Measurements from ENCODE around the gene EIF1AX.
A peak's percentile ranks its signal among the peaks of the same experiment; 100 is the strongest.

EIF1AX gene

GRCh38 chrX:20141281-20142220, at the start of gene EIF1AX:
Gene EIF1AX, minus strand, starts transcription at chrX:20141838. Its CDS starts 198 bp downstream, at chrX:20141640.
- Histone ChIP-seq H3K27ac (peak within 1 kb of the TSS; percentile 97), H3K9me3 (ENCODE audit: severe bottlenecking) (peaks cover 4% of the 10 kb centered on the region), H3K36me3 (peaks cover 41% of the 10 kb centered on the region), H3K27me3 (ENCODE audit: insufficient read depth, low read depth, severe bottlenecking) (no peaks in the 10 kb centered on the region), H3K4me3 (ENCODE audit: low read depth, low read length) (peak within 1 kb of the TSS; percentile 99)
- no peak for TF ChIP-seq CTCF (IDR thresholded peaks at IDR 0.05; ENCODE audit: low read depth, low read length)
- DNase-seq: peak; percentile 99

- H3K27ac ChIP-seq: no peak overlapping the region
- H3K27me3 ChIP-seq (ENCODE audit: insufficient read depth, low read depth, severe bottlenecking): peaks cover 16% of the 10 kb centered on the region
- no peak overlapping the region for H3K4me3 ChIP-seq (ENCODE audit: low read depth, low read length)
- DNase-seq: no peak
- no peaks in the 10 kb centered on the region for H3K9me3 ChIP-seq (ENCODE audit: severe bottlenecking)
- H3K36me3 ChIP-seq: no peaks in the 10 kb centered on the region
- no peak for TF ChIP-seq CTCF (IDR thresholded peaks at IDR 0.05; ENCODE audit: low read depth, low read length)
Measured at GRCh38 chrX:20189171-20189570, 47.5 kb upstream of the EIF1AX start.

- Histone ChIP-seq H3K36me3 (no peaks in the 10 kb centered on the region), H3K4me3 (ENCODE audit: low read depth, low read length) (no peak overlapping the region), H3K27ac (no peak overlapping the region), H3K9me3 (ENCODE audit: severe bottlenecking) (no peaks in the 10 kb centered on the region), H3K27me3 (ENCODE audit: insufficient read depth, low read depth, severe bottlenecking) (peaks cover 3% of the 10 kb centered on the region)
- no peak for DNase-seq
- no peak for TF ChIP-seq CTCF (IDR thresholded peaks at IDR 0.05; ENCODE audit: low read depth, low read length)
Measured at GRCh38 chrX:20181598-20182329, 40.1 kb upstream of the EIF1AX start.

GRCh38 chrX:20177093-20177492, 35.5 kb upstream of the EIF1AX start:
- no peak overlapping the region for H3K27ac ChIP-seq
- no peak for TF ChIP-seq CTCF (IDR thresholded peaks at IDR 0.05; ENCODE audit: low read depth, low read length)
- no peaks in the 10 kb centered on the region for H3K9me3 ChIP-seq (ENCODE audit: severe bottlenecking)
- no peak overlapping the region for H3K4me3 ChIP-seq (ENCODE audit: low read depth, low read length)
- no peaks in the 10 kb centered on the region for H3K36me3 ChIP-seq
- no peak for DNase-seq
- peaks cover 7% of the 10 kb centered on the region for H3K27me3 ChIP-seq (ENCODE audit: insufficient read depth, low read depth, severe bottlenecking)

GRCh38 chrX:20173856-20174255, 32.2 kb upstream of the EIF1AX start:
- Histone ChIP-seq H3K27ac (no peak overlapping the region), H3K9me3 (ENCODE audit: severe bottlenecking) (no peaks in the 10 kb centered on the region), H3K36me3 (peaks cover 4% of the 10 kb centered on the region; the same call in 1 of the 2 replicates), H3K4me3 (ENCODE audit: low read depth, low read length) (no peak overlapping the region), H3K27me3 (ENCODE audit: insufficient read depth, low read depth, severe bottlenecking) (peaks cover 7% of the 10 kb centered on the region)
- DNase-seq: no peak
- no peak for TF ChIP-seq CTCF (IDR thresholded peaks at IDR 0.05; ENCODE audit: low read depth, low read length)
